Daoy (cell line): Measurements from ENCODE around the gene KRT23. TPM values are rescaled to one million over a fixed set of nuclear protein-coding genes. Genes with fewer than 3 reads are reported as not detected.
"Not testable (repeated sequence)": the region's sequence is repeated elsewhere in the genome, so short reads cannot be mapped to it uniquely, and the experiment has no call there.

Experiments
- DNase-seq: peaks from one replicate; pipeline ENCODE4 v3.0.0-alpha.2; 2015; ENCODE audit warnings: low read depth
- total RNA-seq: library from RNA; depleted of rRNA; stranded (reverse); fragments of >200 nt; shearing (Covaris generic); gene quantifications from 2 replicates; pipeline ENCODE4 v1.2.3, GENCODE V29; 2014

Gene KRT23
- total RNA-seq, 1 experiment from 2014 or later = not detected

DNA sequence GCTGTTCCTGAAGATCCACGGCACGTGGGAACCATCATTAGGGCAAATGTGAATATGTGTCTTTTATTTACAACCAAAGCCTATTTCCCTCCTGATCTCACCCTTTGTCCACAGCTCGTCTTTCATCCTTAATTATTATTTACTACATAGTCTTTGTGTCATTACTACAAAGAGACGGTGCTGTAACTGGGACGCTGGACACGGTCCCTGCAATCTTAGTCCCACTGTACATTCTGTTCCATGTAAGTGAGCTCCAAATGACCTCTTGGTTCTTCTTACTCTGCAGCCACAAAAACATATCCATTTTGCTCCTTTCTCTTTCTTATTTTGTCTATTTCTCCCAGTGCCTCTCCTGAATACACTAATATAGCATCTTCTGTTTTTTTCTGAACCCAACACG is 12.7 kb upstream of the KRT23 start:
- no peak for DNase-seq

GRCh38 chr17:40949418-40949817 is 12.0 kb upstream of the KRT23 start:
- no peak for DNase-seq

- no peak for DNase-seq
Observed at GRCh38 chr17:40947929-40948328, 10.5 kb upstream of the KRT23 start.

DNA sequence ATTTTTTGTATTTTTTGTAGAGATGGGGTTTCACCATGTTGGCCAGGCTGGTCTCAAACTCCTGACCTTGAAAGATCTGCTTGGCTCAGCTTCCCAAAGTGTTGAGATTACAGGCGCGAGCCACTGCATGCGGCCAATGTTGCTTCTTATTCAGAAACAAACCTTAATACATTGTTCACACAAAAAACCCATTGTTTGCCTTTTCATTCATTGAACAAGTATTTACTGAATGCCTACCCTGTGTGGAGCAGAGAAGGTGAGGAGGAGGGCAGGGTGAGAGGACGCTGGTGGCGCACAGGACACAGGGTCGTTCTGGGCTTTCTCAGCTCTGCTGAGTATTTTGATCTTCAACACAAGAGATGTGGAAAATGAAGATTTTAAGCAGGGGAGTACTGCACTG is 8.0 kb upstream of the KRT23 start:
- no peak for DNase-seq

GRCh38 chr17:40944531-40944930 is 7.1 kb upstream of the KRT23 start:
- no peak for DNase-seq

- DNase-seq = no peak
Observed at GRCh38 chr17:40942553-40942952, 5.1 kb upstream of the KRT23 start.

DNA sequence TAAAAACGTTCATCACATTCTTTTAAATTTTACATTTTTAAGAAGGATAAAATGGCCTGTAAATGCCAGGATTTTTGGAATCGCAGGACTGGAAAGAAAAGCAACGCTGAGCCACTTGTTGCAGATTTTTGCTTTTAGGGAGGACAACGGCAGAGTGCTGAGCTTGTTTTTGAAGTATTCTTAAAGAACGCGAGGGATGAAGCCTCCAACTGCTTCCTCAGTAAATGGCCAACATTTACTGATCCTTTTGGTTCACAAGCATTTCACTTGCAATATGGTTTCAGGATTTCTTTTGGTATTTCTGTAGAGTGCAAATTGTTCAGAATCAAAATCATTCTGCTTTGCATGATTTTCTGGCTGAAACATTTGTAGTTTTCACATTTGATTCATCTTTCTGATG is 2.8 kb upstream of the KRT23 start:
- no peak for DNase-seq

DNA sequence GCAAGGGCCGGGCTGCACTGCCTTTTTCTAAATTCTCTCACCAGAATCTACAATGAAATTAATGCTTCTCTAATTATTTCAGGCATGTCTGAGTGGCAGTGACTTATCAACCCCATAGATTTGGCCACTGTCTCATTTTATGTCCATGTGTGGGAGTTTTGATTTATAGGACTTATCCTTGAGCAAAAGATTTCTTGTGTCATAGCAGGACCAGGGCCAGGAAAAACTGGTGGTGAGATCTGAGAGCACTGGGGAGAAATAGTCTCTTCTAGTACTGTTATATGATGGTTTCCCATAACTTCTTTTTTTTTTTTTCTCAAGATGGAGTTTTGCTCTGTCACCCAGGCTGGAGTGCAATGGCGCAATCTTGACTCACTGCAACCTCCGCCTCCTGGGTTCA is 1.5 kb upstream of the KRT23 start:
- DNase-seq = no peak

- no peak for DNase-seq
Observed at GRCh38 chr17:40936976-40937375, 470 bp downstream of the KRT23 start.

DNA sequence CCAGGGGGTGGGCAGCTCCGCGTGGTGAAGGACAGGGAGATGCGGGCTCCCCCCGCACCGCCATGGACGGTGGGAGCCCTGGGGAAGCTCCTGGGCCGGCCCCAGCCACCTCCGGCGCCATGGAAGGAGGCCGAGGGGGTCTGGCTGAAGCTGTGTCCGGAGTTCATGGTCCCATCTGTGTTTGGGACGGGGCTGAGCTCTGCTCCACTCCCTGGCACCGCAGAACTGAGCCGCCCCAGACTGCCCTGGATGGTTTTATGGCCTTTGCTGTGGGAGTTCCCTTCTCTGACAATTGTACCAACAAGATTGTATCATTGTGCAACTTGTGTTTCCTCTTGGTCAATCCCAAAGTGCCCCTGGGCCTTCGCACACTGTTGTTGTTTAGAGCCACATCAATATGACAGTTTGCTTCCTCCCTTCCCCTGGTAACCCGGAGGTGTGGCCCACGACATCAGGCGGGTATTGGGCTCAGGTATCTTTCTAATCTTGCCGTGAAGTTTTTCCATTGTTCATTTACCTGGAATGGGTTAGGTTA is 942 bp downstream of the KRT23 start:
- no peak for DNase-seq

DNA sequence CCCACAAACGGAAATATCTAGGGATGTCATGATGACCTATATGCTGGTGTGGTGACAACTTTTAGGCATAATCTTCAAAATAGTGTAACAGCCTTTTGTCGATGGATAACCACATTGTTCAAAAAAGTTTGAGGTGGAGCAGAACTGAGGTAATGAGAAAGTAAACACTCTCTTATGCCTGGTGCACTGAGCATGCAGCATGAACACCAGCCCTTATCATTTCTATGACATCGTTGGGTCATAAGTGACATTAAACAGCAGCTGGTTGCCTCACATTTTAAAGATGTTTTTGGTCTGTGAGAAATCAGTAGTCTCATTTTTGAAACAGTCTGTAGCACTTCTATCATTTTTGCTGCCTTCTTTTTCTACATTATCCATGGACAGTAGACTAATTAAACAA is 1.8 kb downstream of the KRT23 start:
- no peak for DNase-seq

GRCh38 chr17:40932608-40933007 is 4.8 kb downstream of the KRT23 start:
- no peak for DNase-seq

DNA sequence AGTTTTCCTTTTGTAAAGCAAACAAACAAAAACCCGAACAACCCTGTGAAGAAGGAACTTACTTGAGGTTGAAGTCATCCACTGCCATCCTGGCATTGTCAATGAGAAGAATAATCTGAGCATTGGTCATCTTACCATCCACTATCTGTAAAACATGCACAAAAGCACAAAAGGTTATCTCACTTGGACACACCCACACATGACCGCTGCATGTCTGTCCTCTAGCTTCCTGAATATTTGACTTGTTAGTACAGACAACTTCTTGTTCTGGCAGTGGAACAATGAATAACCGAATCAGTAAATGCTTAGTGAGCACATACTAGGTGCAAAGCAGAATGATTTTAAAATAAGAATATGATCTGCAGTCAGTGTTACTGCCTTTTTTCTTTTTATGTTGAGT is 6.1 kb downstream of the KRT23 start:
- DNase-seq = no peak

- DNase-seq = no peak
Observed at GRCh38 chr17:40926341-40926740, 11.1 kb downstream of the KRT23 start.

DNA sequence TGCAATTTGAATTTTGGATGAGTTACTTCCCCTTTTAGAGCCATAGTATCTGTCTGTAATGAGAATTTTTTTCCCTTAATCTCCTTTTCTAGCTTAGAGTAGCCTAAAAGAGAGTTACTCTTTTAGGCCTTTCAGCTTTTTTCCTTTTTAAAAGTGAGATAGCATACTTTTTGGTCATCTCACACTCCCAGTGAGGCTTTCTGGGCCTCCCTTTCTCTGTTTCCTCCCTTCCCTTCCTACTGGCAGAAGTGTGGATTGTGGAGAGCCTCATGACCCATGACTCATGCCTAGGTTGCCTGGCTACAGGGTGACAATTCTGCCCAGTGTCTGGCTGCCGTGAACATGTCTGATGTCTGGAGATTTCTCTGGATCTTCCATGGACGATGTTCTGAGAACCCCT is 15.2 kb downstream of the KRT23 start:
- DNase-seq = peak; percentile 86

GRCh38 chr17:40921026-40921425 is 16.4 kb downstream of the KRT23 start:
- DNase-seq = no peak

GRCh38 chr17:40917116-40917515 is 20.3 kb downstream of the KRT23 start:
- not testable (repeated sequence) for DNase-seq

- DNase-seq = no peak
Observed at GRCh38 chr17:40916366-40916765, 21.1 kb downstream of the KRT23 start.

DNA sequence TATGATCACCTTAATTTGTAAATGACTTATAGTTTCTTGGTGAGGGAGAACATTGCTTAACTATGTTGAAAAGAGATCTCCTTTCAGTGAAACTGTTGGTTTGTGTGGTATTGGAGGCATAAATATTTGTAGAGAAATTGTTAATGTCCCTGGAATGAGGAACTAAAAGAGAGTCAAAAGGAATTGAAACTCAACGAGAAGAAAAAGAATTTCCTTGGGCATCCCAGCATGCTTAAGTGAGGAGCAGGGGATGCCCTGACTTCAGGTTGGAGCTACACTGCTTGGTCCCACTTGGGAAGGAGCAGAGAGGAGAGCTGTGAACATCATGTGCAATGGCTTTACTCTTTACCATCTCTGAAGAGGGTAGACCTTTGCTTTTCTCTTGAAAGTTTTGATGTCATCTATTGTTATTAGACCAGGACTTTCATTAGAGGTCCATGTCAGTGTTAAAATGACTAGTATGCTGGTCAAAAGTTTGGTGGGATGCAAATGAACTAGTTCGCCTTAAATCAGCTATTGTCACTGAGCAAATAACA is 21.7 kb downstream of the KRT23 start:
- DNase-seq = no peak

DNA sequence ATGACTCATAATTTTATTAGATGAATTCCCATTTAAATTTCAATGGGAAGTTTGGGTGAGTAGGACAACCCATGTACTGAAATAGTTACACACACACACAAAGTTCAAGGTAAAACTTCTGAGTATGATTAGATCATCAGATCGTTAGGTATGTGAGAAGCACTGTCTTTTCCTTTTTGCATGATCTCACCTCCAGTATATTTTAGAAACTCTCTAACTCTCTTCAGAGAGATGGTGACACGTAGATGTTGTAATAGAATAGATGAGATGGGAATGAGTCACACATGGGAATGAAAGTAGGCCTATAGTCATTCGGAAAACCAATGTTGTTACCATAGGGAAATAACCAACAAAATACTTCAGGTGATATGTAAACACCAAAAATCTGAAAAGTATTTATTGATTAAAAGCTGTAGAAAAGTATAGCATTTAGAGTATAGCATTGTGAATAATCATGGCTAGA is 22.2 kb downstream of the KRT23 start:
- DNase-seq = peak; percentile 76

DNA sequence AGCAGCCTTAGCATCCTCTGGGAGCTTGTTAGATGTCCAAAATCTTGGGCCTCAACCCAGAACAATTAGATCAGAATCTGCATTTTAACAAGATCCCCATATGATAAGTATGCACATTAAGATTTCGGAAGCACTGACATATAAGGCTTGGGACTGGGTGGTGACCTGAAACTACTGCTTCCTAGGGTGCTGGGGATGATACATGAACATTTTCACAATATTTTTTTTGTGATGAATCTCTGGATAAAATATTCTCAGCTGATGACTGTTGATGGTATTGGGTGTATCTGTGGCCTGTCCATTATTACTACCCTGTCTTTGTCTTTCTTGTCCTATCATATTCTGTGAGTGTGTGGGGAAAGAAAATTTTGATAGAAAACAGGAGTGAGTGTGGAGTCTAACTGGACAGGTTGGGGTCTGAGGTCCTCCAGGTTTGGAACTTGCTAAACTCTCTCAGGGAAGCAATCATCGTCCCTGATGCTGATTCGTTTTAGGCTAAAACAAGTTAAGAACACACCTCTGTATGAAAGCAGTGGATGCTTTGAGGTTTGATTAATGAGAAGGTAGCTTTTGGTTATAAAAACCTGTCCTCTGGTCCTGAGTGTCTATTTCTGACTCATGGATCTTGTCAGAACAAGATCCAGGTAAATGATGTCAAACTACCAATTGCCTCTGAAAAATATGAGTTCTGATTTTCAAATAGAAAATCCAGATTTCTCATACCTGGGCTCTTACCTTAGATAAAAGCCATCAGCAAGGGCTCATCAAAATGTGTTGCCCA is 23.2 kb downstream of the KRT23 start:
- no peak for DNase-seq

- DNase-seq = peak; percentile 15
Observed at GRCh38 chr17:40912486-40913210, 24.8 kb downstream of the KRT23 start.

- no peak for DNase-seq
Observed at GRCh38 chr17:40910441-40910841, 27.0 kb downstream of the KRT23 start.
